ENCODE measurements around the gene TMEM260. TPM values are rescaled to one million over a fixed set of nuclear protein-coding genes. Genes with fewer than 3 reads are reported as not detected.

The TMEM260 gene
- total and polyA plus RNA-seq, 10 of the 15 experiments (the other 5 are each of a cell fraction or from before 2014, with no cell fraction given) = 3.2 to 13.6 (median 11.0) TPM

GRCh38 chr14:56650048-56650447 lies 70.5 kb downstream of the TMEM260 start (continued):
- TF ChIP-seq SREBF1 (IDR thresholded peaks at IDR 0.05; ENCODE audit: low read length) (no peak), E2F8 (IDR thresholded peaks at IDR 0.05; ENCODE audit: low read depth, partially characterized antibody) (no peak)

GRCh38 chr14:56650979-56651378 lies 71.4 kb downstream of the TMEM260 start:
- no TSS peak for BruUV-seq (replicated peaks)
- FAIRE-seq (no peak), DNase-seq (ENCODE audit: low read depth, low spot score) (no peak), ATAC-seq (no peak)
- Histone ChIP-seq H3K9ac (ENCODE audit: control insufficient read depth, insufficient read depth, low read length) (no peak overlapping the region), H3K79me2 (ENCODE audit: control insufficient read depth, insufficient read depth, low read length) (no peaks in the 10 kb centered on the region), H3K9me3 (replicated peaks; ENCODE audit: control insufficient read depth, insufficient read depth, low read length) (no peaks in the 10 kb centered on the region), H3K4me3 (no peak overlapping the region), H4K20me1 (ENCODE audit: control insufficient read depth, insufficient read depth) (no peaks in the 10 kb centered on the region; the same call in 1 of the 2 replicates), H2AFZ (ENCODE audit: control insufficient read depth, low read depth, low read length) (no peak overlapping the region), H3K36me3 (ENCODE audit: control insufficient read depth in 2 of 2, insufficient read depth in 2 of 2, low read length in 1 of 2) (peaks cover 0 to 4% of the 10 kb centered on the region in 2 experiments; a peak in 1 of 4 replicates), H3K27ac (ENCODE audit: control insufficient read depth, insufficient read depth) (no peak overlapping the region), H3K27me3 (replicated peaks in 1 of 2; ENCODE audit: control insufficient read depth in 2 of 2, insufficient read depth in 2 of 2, low read length in 1 of 2) (no peaks in the 10 kb centered on the region), H3K4me2 (ENCODE audit: control insufficient read depth, insufficient read depth) (no peak overlapping the region), H3K4me1 (ENCODE audit: control insufficient read depth, insufficient read depth, low read length) (no peaks in the 10 kb centered on the region)
- CTCF ChIA-PET = interaction anchor here (1.1 kb wide), 1 partner anchor 38 kb away, joined by 3 read pairs; no protein-coding TSS in a partner anchor
- intact Hi-C loops (cut with micrococcal nuclease; ENCODE audit: unreplicated experiment) (loop anchor here (10.0 kb wide), 3 partner anchors 224 to 664 kb away; no protein-coding TSS in a partner anchor), in situ Hi-C loops (cut with MboI) (loop anchor here (10.0 kb wide), 1 partner anchor 664 kb away; no protein-coding TSS in a partner anchor)
- SMC1A ChIA-PET (ENCODE audit: uncharacterized antibody, unreplicated experiment) = no interaction called here
- RAD21 ChIA-PET (ENCODE audit: unreplicated experiment) = no interaction called here
- POLR2A ChIA-PET = no interaction called here
- TF ChIP-seq ZNF207 (IDR thresholded peaks at IDR 0.05; ENCODE audit: borderline replicate concordance) (no peak), YBX1 (IDR thresholded peaks at IDR 0.05) (no peak), NFYA (IDR thresholded peaks at IDR 0.05; ENCODE audit: borderline replicate concordance, low read depth, low read length) (no peak), POLR2AphosphoS5 (IDR thresholded peaks at IDR 0.05; ENCODE audit: low read length) (no peak), NR2C1 (IDR thresholded peaks at IDR 0.05) (no peak), SIN3A (IDR thresholded peaks at IDR 0.05; ENCODE audit: low read depth, low read length) (no peak), POLR2A (IDR thresholded peaks at IDR 0.05; ENCODE audit: low read depth, low read length) (no peak), PRDM15 (CRISPR knock-in tag; IDR thresholded peaks at IDR 0.05) (no peak), IRF4 (IDR thresholded peaks at IDR 0.05; ENCODE audit: low read depth, low read length) (no peak), SUPT20H (IDR thresholded peaks at IDR 0.05; ENCODE audit: borderline replicate concordance, control insufficient read depth, low read depth, low read length) (no peak), NR2F1 (conservative IDR thresholded peaks at IDR 0.05) (no peak)

Measured in GM12878 (cell line).